Caco-2 (cell line): ENCODE measurements around the gene TMEM182. TPM values are rescaled to one million over a fixed set of nuclear protein-coding genes. Genes with fewer than 3 reads are reported as not detected.

Experiments
- BruUV-seq: library from RNA; stranded (reverse); fragments of 400-500 nt; replicated peaks from 2 replicates; lab custom pipeline; 2021; lab: Mats Ljungman, UMichigan
- CTCF ChIA-PET: fragments of 300-600 bp; sonication (Branson Sonifier 250); formaldehyde crosslinking; loops from one replicate; lab custom pipeline; 2022; ENCODE audit warnings: antibody characterized with exemption; lab: Charles Lee
- POLR2A ChIA-PET: fragments of 300-600 bp; sonication (Branson Sonifier 250); formaldehyde crosslinking; loops from one replicate; lab custom pipeline; 2022; ENCODE audit warnings: antibody characterized with exemption; lab: Charles Lee
- DNase-seq, 2 experiments: peaks; one replicate each; pipeline versions ENCODE4 v3.0.0 to v3.0.0-alpha.2; 2020 to 2022
- H3K27me3 ChIP-seq: replicated peaks from 2 replicates; pipeline ENCODE4 v1.6.0; 2011; ENCODE audit warnings: low read length; ENCODE audit not compliant: control insufficient read depth, insufficient read depth
- H3K36me3 ChIP-seq: 2 replicates; pipeline ENCODE4 v1.5.1; 2011; ENCODE audit warnings: low read length; ENCODE audit not compliant: control insufficient read depth, insufficient read depth
- H3K4me1 ChIP-seq: fragments of 250-450 bp; sonication (Bioruptor Pico); 2 replicates; pipeline ENCODE4 v1.5.1; 2020; ENCODE audit warnings: mild to moderate bottlenecking
- H3K4me3 ChIP-seq: 2 replicates; pipeline ENCODE4 v1.5.1; 2011; ENCODE audit warnings: low read depth, mild to moderate bottlenecking, control low read depth, low read length
- H3K9me3 ChIP-seq: fragments of 250-450 bp; sonication (Bioruptor Pico); 2 replicates; pipeline ENCODE4 v1.5.1; 2020; ENCODE audit warnings: mild to moderate bottlenecking, moderate library complexity
- H3K27ac Mint-ChIP-seq: one replicate; pipeline ENCODE4 v1.8.0; 2022; ENCODE audit warnings: mixed read lengths; ENCODE audit not compliant: unreplicated experiment
- H3K27me3 Mint-ChIP-seq: one replicate; pipeline ENCODE4 v1.8.0; 2022; ENCODE audit warnings: mixed read lengths; ENCODE audit not compliant: insufficient read depth, unreplicated experiment
- H3K36me3 Mint-ChIP-seq: one replicate; pipeline ENCODE4 v1.8.0; 2022; ENCODE audit warnings: mild to moderate bottlenecking, mixed read lengths; ENCODE audit not compliant: insufficient read depth, unreplicated experiment
- H3K4me1 Mint-ChIP-seq: one replicate; pipeline ENCODE4 v1.8.0; 2022; ENCODE audit warnings: low read depth, mixed read lengths; ENCODE audit not compliant: unreplicated experiment
- H3K4me3 Mint-ChIP-seq: one replicate; pipeline ENCODE4 v1.8.0; 2022; ENCODE audit warnings: mild to moderate bottlenecking, moderate library complexity, mixed read lengths; ENCODE audit not compliant: unreplicated experiment
- H3K9me3 Mint-ChIP-seq: one replicate; pipeline ENCODE4 v1.8.0; 2022; ENCODE audit warnings: mixed read lengths; ENCODE audit not compliant: unreplicated experiment
- intact Hi-C: fragments of 100-400 bp; cut with micrococcal nuclease; formaldehyde crosslinking; loops from one replicate; pipeline ENCODE4 v1.10.0; 2022; ENCODE audit not compliant: unreplicated experiment
- total RNA-seq: library from RNA; stranded (reverse); gene quantifications from 2 replicates; pipeline ENCODE4 v1.2.3, GENCODE V29; 2022
- TF ChIP-seq, protein P1 (sequence below), 2 experiments: fragments of 200-600 bp in 1 of 2; IDR thresholded peaks; 1 replicate in 1 of 2; 2 replicates in 1 of 2; pipeline versions ENCODE4 v1.5.1 to v1.8.0; 2011 to 2022; ENCODE audit warnings: antibody characterized with exemption in 1 of 2, control low read depth in 1 of 2, inconsistent platforms in 1 of 2, low read depth in 1 of 2, low read length in 1 of 2, mild to moderate bottlenecking in 1 of 2, moderate library complexity in 1 of 2; ENCODE audit not compliant: insufficient read depth in 1 of 2, severe bottlenecking in 1 of 2, unreplicated experiment in 1 of 2

TMEM182 gene
- total RNA-seq, 1 experiment from 2014 or later = 13.6 TPM

DNA sequence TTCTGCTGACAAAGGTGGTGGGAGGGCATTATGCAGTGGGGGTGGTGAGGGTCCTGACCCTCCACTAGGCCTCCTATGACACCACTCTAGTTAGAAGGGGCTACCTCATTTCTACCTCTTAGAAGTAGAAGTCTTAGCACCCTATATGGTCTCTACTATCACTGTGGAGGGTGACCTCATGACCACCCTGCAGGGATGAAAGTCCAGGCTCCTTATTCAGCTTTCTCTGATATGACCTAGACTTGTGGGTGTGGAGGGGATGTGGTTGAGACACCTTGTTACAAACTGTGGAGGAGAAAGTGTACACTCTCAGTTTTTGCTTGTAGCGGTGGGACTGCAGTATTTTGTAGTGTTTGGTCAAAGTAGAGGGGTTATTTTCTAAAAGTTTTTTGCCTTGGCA lies 18.6 kb downstream of the TMEM182 start:
- no peak overlapping the region for H3K4me3 Mint-ChIP-seq
- H3K27ac Mint-ChIP-seq = no peak overlapping the region
- no peaks in the 10 kb centered on the region for H3K27me3 Mint-ChIP-seq
- TF ChIP-seq, protein P1, sequence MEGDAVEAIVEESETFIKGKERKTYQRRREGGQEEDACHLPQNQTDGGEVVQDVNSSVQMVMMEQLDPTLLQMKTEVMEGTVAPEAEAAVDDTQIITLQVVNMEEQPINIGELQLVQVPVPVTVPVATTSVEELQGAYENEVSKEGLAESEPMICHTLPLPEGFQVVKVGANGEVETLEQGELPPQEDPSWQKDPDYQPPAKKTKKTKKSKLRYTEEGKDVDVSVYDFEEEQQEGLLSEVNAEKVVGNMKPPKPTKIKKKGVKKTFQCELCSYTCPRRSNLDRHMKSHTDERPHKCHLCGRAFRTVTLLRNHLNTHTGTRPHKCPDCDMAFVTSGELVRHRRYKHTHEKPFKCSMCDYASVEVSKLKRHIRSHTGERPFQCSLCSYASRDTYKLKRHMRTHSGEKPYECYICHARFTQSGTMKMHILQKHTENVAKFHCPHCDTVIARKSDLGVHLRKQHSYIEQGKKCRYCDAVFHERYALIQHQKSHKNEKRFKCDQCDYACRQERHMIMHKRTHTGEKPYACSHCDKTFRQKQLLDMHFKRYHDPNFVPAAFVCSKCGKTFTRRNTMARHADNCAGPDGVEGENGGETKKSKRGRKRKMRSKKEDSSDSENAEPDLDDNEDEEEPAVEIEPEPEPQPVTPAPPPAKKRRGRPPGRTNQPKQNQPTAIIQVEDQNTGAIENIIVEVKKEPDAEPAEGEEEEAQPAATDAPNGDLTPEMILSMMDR (IDR thresholded peaks at IDR 0.05; ENCODE audit: insufficient read depth in 1 of 2, low read depth in 1 of 2, low read length in 1 of 2, severe bottlenecking in 1 of 2, unreplicated experiment in 1 of 2) = no peak
- ChIA-PET CTCF (no interaction called here), POLR2A (no interaction called here)
- DNase-seq = no peak
- no TSS peak for BruUV-seq
- no peaks in the 10 kb centered on the region for H3K27me3 ChIP-seq
- H3K4me1 Mint-ChIP-seq = peaks cover 7% of the 10 kb centered on the region
- H3K36me3 Mint-ChIP-seq = peaks cover 6% of the 10 kb centered on the region
- H3K9me3 Mint-ChIP-seq = no peaks in the 10 kb centered on the region
- H3K36me3 ChIP-seq = no peaks in the 10 kb centered on the region
- intact Hi-C loops = no loop called here
- H3K4me1 ChIP-seq = no peaks in the 10 kb centered on the region; the same call in 1 of the 2 replicates
- 0 out of 2 replicates have a peak, but pooled peaks cover 2% of the 10 kb centered on the region for H3K9me3 ChIP-seq
- H3K4me3 ChIP-seq = no peak overlapping the region

DNA sequence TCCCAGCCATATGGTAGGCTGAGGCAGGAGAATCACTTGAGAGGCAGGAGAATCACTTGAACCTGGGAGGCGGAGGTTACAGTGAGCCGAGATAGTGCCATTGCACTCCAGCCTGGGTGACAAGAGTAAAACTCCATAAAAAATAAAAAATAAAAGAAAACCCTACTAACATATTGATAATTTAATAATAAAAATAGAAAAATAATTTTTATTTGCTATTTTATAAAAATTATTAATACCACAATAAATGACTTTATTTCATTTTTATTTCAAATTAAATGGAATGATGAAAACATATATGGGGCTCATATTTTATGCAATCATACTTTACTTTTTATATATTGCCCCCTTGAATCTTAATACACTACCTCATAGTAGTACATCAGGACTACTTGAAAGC lies 20.4 kb downstream of the TMEM182 start:
- Histone ChIP-seq H3K4me3 (no peak overlapping the region), H3K9me3 (0 out of 2 replicates have a peak, but pooled peaks cover 2% of the 10 kb centered on the region), H3K27me3 (no peaks in the 10 kb centered on the region), H3K36me3 (no peaks in the 10 kb centered on the region; the same call in 1 of the 2 replicates), H3K4me1 (no peaks in the 10 kb centered on the region; the same call in 1 of the 2 replicates)
- ChIA-PET CTCF (no interaction called here), POLR2A (no interaction called here)
- DNase-seq = no peak
- Mint-ChIP-seq H3K9me3 (no peaks in the 10 kb centered on the region), H3K36me3 (peaks cover 6% of the 10 kb centered on the region), H3K4me1 (peaks cover 7% of the 10 kb centered on the region), H3K27me3 (no peaks in the 10 kb centered on the region), H3K4me3 (no peak overlapping the region), H3K27ac (no peak overlapping the region)
- TF ChIP-seq, protein P1 (IDR thresholded peaks at IDR 0.05; ENCODE audit: insufficient read depth in 1 of 2, low read depth in 1 of 2, low read length in 1 of 2, severe bottlenecking in 1 of 2, unreplicated experiment in 1 of 2) = no peak
- intact Hi-C loops = no loop called here
- BruUV-seq = no TSS peak

DNA sequence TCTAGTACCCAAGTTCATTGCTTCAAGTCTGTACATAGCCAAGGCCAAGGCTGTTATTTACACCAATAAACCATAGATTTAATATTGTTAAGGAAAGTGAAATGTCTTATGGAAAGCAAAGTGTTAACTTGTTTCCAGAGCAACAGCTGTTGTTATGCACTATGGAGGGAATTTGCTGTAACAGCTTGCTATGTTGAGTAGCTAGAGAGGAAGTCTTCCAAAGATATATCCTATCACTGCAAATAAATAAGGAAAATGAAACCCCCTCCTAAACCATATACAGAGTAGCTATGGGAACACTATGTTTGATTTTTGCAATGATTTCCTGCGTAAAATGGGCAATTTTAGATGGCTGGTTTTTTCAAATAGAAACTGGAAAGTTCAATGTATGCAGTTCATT lies 21.1 kb downstream of the TMEM182 start:
- TF ChIP-seq, protein P1 (IDR thresholded peaks at IDR 0.05; ENCODE audit: insufficient read depth in 1 of 2, low read depth in 1 of 2, low read length in 1 of 2, severe bottlenecking in 1 of 2, unreplicated experiment in 1 of 2) = no peak
- no peaks in the 10 kb centered on the region for H3K27me3 Mint-ChIP-seq
- Histone ChIP-seq H3K9me3 (0 out of 2 replicates have a peak, but pooled peaks cover 2% of the 10 kb centered on the region), H3K27me3 (no peaks in the 10 kb centered on the region), H3K4me3 (no peak overlapping the region), H3K36me3 (no peaks in the 10 kb centered on the region; the same call in 1 of the 2 replicates), H3K4me1 (no peaks in the 10 kb centered on the region; the same call in 1 of the 2 replicates)
- ChIA-PET CTCF (interaction anchor here (2.6 kb wide), 1 partner anchor 29 kb away, joined by 9 read pairs; no protein-coding TSS in a partner anchor), POLR2A (no interaction called here)
- BruUV-seq = no TSS peak
- intact Hi-C loops = no loop called here
- DNase-seq = no peak
- H3K27ac Mint-ChIP-seq = no peak overlapping the region
- H3K9me3 Mint-ChIP-seq = no peaks in the 10 kb centered on the region
- peaks cover 7% of the 10 kb centered on the region for H3K4me1 Mint-ChIP-seq
- H3K4me3 Mint-ChIP-seq = no peak overlapping the region
- peaks cover 6% of the 10 kb centered on the region for H3K36me3 Mint-ChIP-seq
